Measurements from ENCODE around the gene EYS. TPM values are rescaled to one million over a fixed set of nuclear protein-coding genes. Genes with fewer than 3 reads are reported as not detected.
A peak's percentile ranks its signal among the peaks of the same experiment; 100 is the strongest.
"Not testable (repeated sequence)": the region's sequence is repeated elsewhere in the genome, so short reads cannot be mapped to it uniquely, and the experiment has no call there.

EYS gene
- total RNA-seq, 1 donor from 2014 or later, result not detected

DNA sequence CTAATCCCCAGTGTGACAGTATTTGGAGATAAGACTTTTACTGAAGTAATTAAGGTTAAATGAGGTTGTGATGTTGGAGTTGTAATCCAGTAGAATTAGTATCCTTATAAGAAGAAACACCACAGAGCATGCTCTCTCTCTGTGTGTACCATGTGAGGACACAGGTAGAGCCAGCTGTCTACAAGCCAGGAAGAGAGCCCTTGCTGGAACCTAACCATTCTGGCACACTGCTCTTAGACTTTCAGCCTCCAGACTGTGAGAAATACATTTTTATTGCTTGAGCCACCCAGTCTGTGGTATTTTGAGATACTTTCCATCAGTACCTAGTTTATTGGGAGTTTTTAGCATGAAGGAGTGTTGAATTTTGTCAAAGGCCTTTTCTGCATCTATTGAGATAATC lies 1961.2 kb downstream of the EYS start:
- no peak for DNase-seq (ENCODE audit: low read depth)
- Histone ChIP-seq H3K27me3 (ENCODE audit: control insufficient read depth, insufficient read depth, low read length) (no peaks in the 10 kb centered on the region), H3K4me3 (ENCODE audit: low read depth, low read length) (no peak overlapping the region), H3K36me3 (ENCODE audit: control insufficient read depth, insufficient read depth, low read length) (no peaks in the 10 kb centered on the region)
- TF ChIP-seq, protein P1, sequence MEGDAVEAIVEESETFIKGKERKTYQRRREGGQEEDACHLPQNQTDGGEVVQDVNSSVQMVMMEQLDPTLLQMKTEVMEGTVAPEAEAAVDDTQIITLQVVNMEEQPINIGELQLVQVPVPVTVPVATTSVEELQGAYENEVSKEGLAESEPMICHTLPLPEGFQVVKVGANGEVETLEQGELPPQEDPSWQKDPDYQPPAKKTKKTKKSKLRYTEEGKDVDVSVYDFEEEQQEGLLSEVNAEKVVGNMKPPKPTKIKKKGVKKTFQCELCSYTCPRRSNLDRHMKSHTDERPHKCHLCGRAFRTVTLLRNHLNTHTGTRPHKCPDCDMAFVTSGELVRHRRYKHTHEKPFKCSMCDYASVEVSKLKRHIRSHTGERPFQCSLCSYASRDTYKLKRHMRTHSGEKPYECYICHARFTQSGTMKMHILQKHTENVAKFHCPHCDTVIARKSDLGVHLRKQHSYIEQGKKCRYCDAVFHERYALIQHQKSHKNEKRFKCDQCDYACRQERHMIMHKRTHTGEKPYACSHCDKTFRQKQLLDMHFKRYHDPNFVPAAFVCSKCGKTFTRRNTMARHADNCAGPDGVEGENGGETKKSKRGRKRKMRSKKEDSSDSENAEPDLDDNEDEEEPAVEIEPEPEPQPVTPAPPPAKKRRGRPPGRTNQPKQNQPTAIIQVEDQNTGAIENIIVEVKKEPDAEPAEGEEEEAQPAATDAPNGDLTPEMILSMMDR (IDR thresholded peaks at IDR 0.05; ENCODE audit: insufficient read depth, low read length, poor library complexity, severe bottlenecking), result no peak

DNA sequence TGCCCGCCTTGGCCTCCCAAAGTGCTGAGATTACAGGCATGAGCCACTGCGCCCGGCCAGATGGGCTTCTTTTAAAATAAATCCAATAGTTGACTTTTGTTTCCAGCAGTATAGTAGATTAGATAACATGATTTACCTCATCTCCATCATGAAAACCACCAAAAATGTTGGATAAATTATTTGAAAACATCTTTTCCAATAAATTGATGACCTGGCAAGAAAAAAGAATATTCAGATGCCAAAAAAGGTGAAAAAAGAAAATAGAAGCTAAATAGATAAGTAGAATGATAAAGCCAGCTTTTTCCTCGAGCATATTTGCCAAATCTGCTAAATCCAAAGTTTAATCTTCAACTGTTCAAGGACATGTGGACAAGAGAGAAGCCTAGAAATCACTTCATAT lies 1962.2 kb downstream of the EYS start:
- Histone ChIP-seq H3K4me3 (ENCODE audit: low read depth, low read length) (no peak overlapping the region), H3K36me3 (ENCODE audit: control insufficient read depth, insufficient read depth, low read length) (no peaks in the 10 kb centered on the region), H3K27me3 (ENCODE audit: control insufficient read depth, insufficient read depth, low read length) (no peaks in the 10 kb centered on the region)
- TF ChIP-seq, protein P1 (IDR thresholded peaks at IDR 0.05; ENCODE audit: insufficient read depth, low read length, poor library complexity, severe bottlenecking), result no peak
- no peak for DNase-seq (ENCODE audit: low read depth)

DNA sequence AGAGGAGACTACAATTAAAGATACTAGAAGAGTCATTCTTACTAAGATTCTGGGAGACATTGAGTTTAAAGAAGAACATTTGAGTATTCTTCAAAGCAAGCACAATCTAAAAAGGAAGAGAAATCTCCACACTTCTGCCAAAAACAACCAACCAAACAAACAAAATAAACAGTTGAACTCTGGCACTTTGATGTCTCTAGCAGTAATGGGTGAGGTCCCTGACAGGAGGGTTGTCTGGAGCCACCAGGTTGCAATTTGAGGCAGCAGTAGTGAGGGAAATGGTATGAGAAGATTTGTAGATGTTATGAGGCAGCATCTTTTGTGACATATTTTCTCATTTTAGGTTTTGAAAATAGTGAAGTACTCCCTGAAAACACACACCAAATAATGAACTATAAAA lies 1963.3 kb downstream of the EYS start:
- DNase-seq (ENCODE audit: low read depth), result no peak
- H3K36me3 ChIP-seq (ENCODE audit: control insufficient read depth, insufficient read depth, low read length), result no peaks in the 10 kb centered on the region
- H3K4me3 ChIP-seq (ENCODE audit: low read depth, low read length), result no peak overlapping the region
- TF ChIP-seq, protein P1 (IDR thresholded peaks at IDR 0.05; ENCODE audit: insufficient read depth, low read length, poor library complexity, severe bottlenecking), result no peak
- no peaks in the 10 kb centered on the region for H3K27me3 ChIP-seq (ENCODE audit: control insufficient read depth, insufficient read depth, low read length)

DNA sequence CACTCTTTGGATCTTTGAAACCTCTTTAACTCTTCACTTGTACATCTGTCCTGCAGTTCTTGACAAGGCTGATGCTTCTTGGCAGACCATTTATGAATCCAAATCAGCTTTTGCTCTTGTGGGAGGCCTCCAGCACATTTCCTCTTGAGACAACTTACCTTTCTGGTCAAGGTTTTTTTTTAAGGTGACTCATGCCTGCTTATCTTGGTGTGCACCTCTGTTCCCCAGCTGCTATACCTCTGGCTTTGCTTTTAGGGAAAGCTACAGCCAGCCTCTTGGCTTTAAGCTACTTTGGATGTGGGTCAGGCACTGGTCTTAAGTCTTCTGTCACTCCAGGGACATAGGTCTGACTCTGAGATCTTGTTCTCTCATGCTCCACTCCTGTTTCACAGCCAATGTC lies 1965.0 kb downstream of the EYS start:
- Histone ChIP-seq H3K4me3 (ENCODE audit: low read depth, low read length) (no peak overlapping the region), H3K27me3 (ENCODE audit: control insufficient read depth, insufficient read depth, low read length) (no peaks in the 10 kb centered on the region), H3K36me3 (ENCODE audit: control insufficient read depth, insufficient read depth, low read length) (no peaks in the 10 kb centered on the region)
- DNase-seq (ENCODE audit: low read depth), result no peak
- TF ChIP-seq, protein P1 (IDR thresholded peaks at IDR 0.05; ENCODE audit: insufficient read depth, low read length, poor library complexity, severe bottlenecking), result no peak

DNA sequence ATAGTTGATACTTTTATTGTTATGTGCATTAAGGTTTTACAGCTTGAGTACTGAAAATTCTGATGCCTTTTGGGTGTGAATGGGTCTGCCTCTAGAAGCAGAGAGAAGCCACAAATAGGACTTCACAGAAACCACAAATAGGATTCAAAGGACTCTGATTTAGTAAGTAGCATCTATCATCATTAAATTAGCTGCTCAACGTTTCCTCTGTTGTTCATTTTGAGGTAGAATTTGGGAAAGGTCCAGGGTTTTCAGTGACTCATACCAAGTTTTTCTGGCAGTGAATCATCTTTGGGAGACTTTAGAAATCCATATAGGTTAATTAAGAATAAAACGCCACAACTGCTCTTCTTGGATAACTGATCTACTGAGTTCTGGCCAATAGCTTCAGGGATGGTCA lies 1966.3 kb downstream of the EYS start:
- TF ChIP-seq, protein P1 (IDR thresholded peaks at IDR 0.05; ENCODE audit: insufficient read depth, low read length, poor library complexity, severe bottlenecking), result no peak
- peak; percentile 5 for DNase-seq (ENCODE audit: low read depth)
- no peaks in the 10 kb centered on the region for H3K27me3 ChIP-seq (ENCODE audit: control insufficient read depth, insufficient read depth, low read length)
- H3K36me3 ChIP-seq (ENCODE audit: control insufficient read depth, insufficient read depth, low read length), result no peaks in the 10 kb centered on the region
- H3K4me3 ChIP-seq (ENCODE audit: low read depth, low read length), result no peak overlapping the region

DNA sequence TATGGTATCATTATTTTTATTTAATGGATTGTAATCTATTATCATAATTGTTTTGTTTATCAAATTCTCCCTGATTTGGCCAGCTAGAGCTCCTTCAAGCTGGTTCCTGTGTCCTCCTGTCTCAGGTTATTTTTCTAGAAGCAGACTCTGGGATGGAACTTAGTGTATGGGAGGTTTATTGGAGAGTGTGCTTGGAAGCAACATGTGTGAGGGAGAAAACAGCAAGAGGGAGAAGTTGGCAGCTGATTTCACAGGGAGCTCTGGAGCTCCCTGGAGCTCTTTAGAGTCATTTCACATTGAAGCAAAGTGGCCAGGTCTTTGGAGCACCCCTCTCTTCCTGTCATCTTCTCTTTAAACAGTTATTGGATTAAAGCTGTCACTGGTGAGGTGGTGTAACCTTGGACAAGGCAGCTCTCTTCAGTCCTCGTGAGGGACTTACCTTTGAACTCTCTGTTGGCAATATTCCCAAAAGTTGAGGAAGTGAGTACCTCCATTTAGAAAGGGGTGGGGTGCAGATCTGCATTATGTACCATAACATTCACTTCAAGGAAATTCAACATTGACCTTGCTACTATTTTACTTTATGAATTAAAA lies 1967.8 kb downstream of the EYS start:
- Histone ChIP-seq H3K27me3 (ENCODE audit: control insufficient read depth, insufficient read depth, low read length) (no peaks in the 10 kb centered on the region), H3K36me3 (ENCODE audit: control insufficient read depth, insufficient read depth, low read length) (no peaks in the 10 kb centered on the region), H3K4me3 (ENCODE audit: low read depth, low read length) (no peak overlapping the region)
- TF ChIP-seq, protein P1 (IDR thresholded peaks at IDR 0.05; ENCODE audit: insufficient read depth, low read length, poor library complexity, severe bottlenecking), result no peak
- no peak for DNase-seq (ENCODE audit: low read depth)

DNA sequence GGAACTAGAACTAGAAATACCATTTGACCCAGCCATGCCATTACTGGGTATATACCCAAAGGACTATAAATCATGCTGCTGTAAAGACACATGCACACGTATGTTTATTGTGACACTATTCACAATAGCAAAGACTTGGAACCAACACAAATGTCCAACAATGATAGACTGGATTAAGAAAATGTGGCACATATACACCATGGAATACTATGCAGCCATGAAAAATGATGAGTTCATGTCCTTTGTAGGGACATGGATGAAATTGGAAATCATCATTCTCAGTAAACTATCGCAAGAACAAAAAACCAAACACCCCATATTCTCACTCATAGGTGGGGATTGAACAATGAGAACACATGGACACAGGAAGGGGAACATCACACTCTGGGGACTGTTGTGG lies 1968.8 kb downstream of the EYS start:
- H3K36me3 ChIP-seq (ENCODE audit: control insufficient read depth, insufficient read depth, low read length), result not testable (repeated sequence)

More for the DNA sequence above, 1968.8 kb downstream of the EYS start:
- not testable (repeated sequence) for H3K27me3 ChIP-seq (ENCODE audit: control insufficient read depth, insufficient read depth, low read length); DNase-seq (ENCODE audit: low read depth); H3K4me3 ChIP-seq (ENCODE audit: low read depth, low read length)

Data from kidney epithelial cell (primary cell).